ENCODE data around the gene PCDH19. TPM values are rescaled to one million over a fixed set of nuclear protein-coding genes. Genes with fewer than 3 reads are reported as not detected.
"Not testable (repeated sequence)": the region's sequence is repeated elsewhere in the genome, so short reads cannot be mapped to it uniquely, and the experiment has no call there.

Gene PCDH19, protein sequence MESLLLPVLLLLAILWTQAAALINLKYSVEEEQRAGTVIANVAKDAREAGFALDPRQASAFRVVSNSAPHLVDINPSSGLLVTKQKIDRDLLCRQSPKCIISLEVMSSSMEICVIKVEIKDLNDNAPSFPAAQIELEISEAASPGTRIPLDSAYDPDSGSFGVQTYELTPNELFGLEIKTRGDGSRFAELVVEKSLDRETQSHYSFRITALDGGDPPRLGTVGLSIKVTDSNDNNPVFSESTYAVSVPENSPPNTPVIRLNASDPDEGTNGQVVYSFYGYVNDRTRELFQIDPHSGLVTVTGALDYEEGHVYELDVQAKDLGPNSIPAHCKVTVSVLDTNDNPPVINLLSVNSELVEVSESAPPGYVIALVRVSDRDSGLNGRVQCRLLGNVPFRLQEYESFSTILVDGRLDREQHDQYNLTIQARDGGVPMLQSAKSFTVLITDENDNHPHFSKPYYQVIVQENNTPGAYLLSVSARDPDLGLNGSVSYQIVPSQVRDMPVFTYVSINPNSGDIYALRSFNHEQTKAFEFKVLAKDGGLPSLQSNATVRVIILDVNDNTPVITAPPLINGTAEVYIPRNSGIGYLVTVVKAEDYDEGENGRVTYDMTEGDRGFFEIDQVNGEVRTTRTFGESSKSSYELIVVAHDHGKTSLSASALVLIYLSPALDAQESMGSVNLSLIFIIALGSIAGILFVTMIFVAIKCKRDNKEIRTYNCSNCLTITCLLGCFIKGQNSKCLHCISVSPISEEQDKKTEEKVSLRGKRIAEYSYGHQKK (N-terminal part only)
- total RNA-seq = 1 to 10 TPM; 4.2 to 4.6 TPM
- polyA plus RNA-seq = under 1 TPM; 0.10 to 0.13 TPM
- long read RNA-seq, donor 1, full-length matches to known transcripts = 2 of 3 reads
- long read RNA-seq, donor 1, partial matches to known transcripts = 0 of 3 reads
- long read RNA-seq, donor 1, other reads (novel, unspliced or antisense) = 1 of 3 reads
- long read RNA-seq, donor 2, partial matches to known transcripts = 0 of 1 reads
- long read RNA-seq, donor 2, other reads (novel, unspliced or antisense) = 1 of 1 reads

GRCh38 chrX:100409610-100410590, at the start of gene PCDH19:
PCDH19 (minus strand) TSS chrX:100410273; CDS start chrX:100408597, 1,676 bp downstream.
- ATAC-seq (ENCODE audit: low FRiP score) (peak; percentile 71), DNase-seq (peak; percentile 60 to 82)
- intact Hi-C loops (cut with DNase I) = no loop called here
- Histone ChIP-seq H3K27ac (ENCODE audit: low read depth in 1 of 2, low read length in 2 of 2) (no peak within 1 kb of the TSS), H3K4me3 (ENCODE audit: low read length in 2 of 2) (peak within 1 kb of the TSS; percentile 0 to 41), H3K36me3 (ENCODE audit: control insufficient read depth in 1 of 2, insufficient read depth in 2 of 2, low read length in 1 of 2) (no peaks in the 10 kb centered on the region), H3K4me1 (ENCODE audit: control insufficient read depth in 1 of 2, insufficient read depth in 2 of 2, low read length in 2 of 2) (no peaks in the 10 kb centered on the region), H3K27me3 (ENCODE audit: control insufficient read depth in 1 of 2, insufficient read depth in 2 of 2, low read length in 1 of 2) (no peaks in the 10 kb centered on the region), H3K9me3 (ENCODE audit: control insufficient read depth, low read length) (no peaks in the 10 kb centered on the region)
- 1 to 28% methylated on average over 68 to 91 of the region's 91 CpGs for WGBS, 2 donors

GRCh38 chrX:100449696-100450608, 39.9 kb upstream of the PCDH19 start:
- Histone ChIP-seq H3K9me3 (ENCODE audit: control insufficient read depth, low read length) (no peaks in the 10 kb centered on the region), H3K27ac (ENCODE audit: low read depth in 1 of 2, low read length in 2 of 2) (no peak overlapping the region), H3K4me3 (ENCODE audit: low read length in 2 of 2) (no peak overlapping the region), H3K36me3 (ENCODE audit: control insufficient read depth in 1 of 2, insufficient read depth in 2 of 2, low read length in 1 of 2) (no peaks in the 10 kb centered on the region), H3K27me3 (ENCODE audit: control insufficient read depth in 1 of 2, insufficient read depth in 2 of 2, low read length in 1 of 2) (no peaks in the 10 kb centered on the region), H3K4me1 (ENCODE audit: control insufficient read depth in 1 of 2, insufficient read depth in 2 of 2, low read length in 2 of 2) (no peaks in the 10 kb centered on the region)
- WGBS, 2 donors = 70 to 71% methylated on average over 15 of the region's 15 CpGs
- DNase-seq = peak in 1 of 2 donors; percentile 48
- intact Hi-C loops (cut with DNase I) = no loop called here
- ATAC-seq (ENCODE audit: low FRiP score) = peak; percentile 62

DNA sequence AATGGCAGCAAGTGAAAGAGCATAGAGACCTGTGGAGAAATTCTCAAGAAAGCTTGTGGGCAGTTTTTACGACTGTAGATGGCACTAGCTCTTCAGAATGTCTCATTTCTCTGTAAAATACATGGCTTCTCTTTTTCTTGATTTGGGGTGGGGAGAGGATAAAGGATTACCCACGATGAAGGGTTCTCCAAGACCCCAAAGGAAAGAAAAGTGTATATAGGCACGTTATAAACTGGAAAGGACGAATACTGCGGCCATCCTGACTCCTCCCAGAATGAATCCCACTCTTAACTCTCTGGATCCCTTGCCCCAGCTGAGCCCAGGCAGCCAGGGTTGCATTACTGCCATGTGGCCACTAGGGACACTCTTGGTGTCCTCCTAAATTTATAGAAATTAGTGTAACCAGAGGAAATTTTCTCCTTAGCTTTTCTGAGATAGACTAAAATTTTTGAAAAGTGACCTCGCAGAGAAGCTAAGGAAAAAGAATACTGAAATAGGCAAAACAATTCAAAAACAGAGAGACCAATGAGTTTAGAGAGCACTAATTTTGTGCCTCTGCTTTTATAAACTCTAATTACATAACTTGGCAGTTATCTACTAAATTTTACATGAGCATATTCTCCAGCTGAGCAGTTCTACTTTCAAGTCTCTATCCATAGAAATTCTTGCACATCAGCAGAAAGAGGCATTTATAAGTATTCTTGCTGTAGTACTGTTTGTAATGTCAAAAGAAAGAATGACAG, 37.8 kb upstream of the PCDH19 start:
- WGBS, 2 donors = 0 to 5% methylated on average over 6 of the region's 6 CpGs
- intact Hi-C loops (cut with DNase I) = no loop called here
- Histone ChIP-seq H3K36me3 (ENCODE audit: control insufficient read depth in 1 of 2, insufficient read depth in 2 of 2, low read length in 1 of 2) (no peaks in the 10 kb centered on the region), H3K4me3 (ENCODE audit: low read length in 2 of 2) (no peak overlapping the region), H3K4me1 (ENCODE audit: control insufficient read depth in 1 of 2, insufficient read depth in 2 of 2, low read length in 2 of 2) (no peaks in the 10 kb centered on the region), H3K27ac (ENCODE audit: low read depth in 1 of 2, low read length in 2 of 2) (no peak overlapping the region), H3K27me3 (ENCODE audit: control insufficient read depth in 1 of 2, insufficient read depth in 2 of 2, low read length in 1 of 2) (no peaks in the 10 kb centered on the region), H3K9me3 (ENCODE audit: control insufficient read depth, low read length) (no peaks in the 10 kb centered on the region)
- DNase-seq (peak in 1 of 2 donors; percentile 52), ATAC-seq (ENCODE audit: low FRiP score) (peak; percentile 85)

GRCh38 chrX:100445593-100445992, 35.5 kb upstream of the PCDH19 start:
- Histone ChIP-seq H3K27me3 (ENCODE audit: control insufficient read depth in 1 of 2, insufficient read depth in 2 of 2, low read length in 1 of 2) (no peaks in the 10 kb centered on the region), H3K36me3 (ENCODE audit: control insufficient read depth in 1 of 2, insufficient read depth in 2 of 2, low read length in 1 of 2) (no peaks in the 10 kb centered on the region), H3K4me1 (ENCODE audit: control insufficient read depth in 1 of 2, insufficient read depth in 2 of 2, low read length in 2 of 2) (no peaks in the 10 kb centered on the region), H3K9me3 (ENCODE audit: control insufficient read depth, low read length) (no peaks in the 10 kb centered on the region), H3K27ac (ENCODE audit: low read depth in 1 of 2, low read length in 2 of 2) (no peak overlapping the region), H3K4me3 (ENCODE audit: low read length in 2 of 2) (no peak overlapping the region)
- no peak for ATAC-seq (ENCODE audit: low FRiP score)
- DNase-seq = no peak
- intact Hi-C loops (cut with DNase I) = no loop called here

- not testable (repeated sequence) for H3K27me3 ChIP-seq (ENCODE audit: control insufficient read depth in 1 of 2, insufficient read depth in 2 of 2, low read length in 1 of 2); H3K27ac ChIP-seq (ENCODE audit: low read depth in 1 of 2, low read length in 2 of 2)
Observed at GRCh38 chrX:100441321-100441720, 31.2 kb upstream of the PCDH19 start.

DNA sequence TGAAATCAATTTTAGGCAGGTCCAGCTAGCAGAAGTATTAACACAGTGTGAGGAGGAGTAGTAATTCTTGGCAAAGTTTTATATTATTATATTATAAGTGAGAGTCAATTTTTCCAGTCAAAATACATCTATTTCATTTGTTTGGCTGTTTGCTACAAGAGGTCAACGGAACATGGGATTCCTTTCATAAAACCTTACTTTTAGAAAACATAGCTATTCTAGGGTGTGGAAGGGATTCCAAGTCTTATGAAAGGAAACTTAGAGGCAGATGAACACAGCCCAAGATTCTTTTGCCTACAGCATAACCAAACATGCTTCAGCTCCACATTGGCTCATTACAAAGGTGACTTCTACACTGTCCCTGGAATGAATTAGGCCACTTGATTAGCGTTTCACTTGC, 29.9 kb upstream of the PCDH19 start:
- 55 to 66% methylated on average over 2 of the region's 2 CpGs for WGBS, 2 donors
- DNase-seq = no peak
- ATAC-seq (ENCODE audit: low FRiP score) = no peak

More at GRCh38 chrX:100441321-100441720, 31.2 kb upstream of the PCDH19 start:
- H3K9me3 ChIP-seq (ENCODE audit: control insufficient read depth, low read length); ATAC-seq (ENCODE audit: low FRiP score); H3K36me3 ChIP-seq (ENCODE audit: control insufficient read depth in 1 of 2, insufficient read depth in 2 of 2, low read length in 1 of 2); H3K4me1 ChIP-seq (ENCODE audit: control insufficient read depth in 1 of 2, insufficient read depth in 2 of 2, low read length in 2 of 2); intact Hi-C loops (cut with DNase I); H3K4me3 ChIP-seq (ENCODE audit: low read length in 2 of 2); DNase-seq: not testable (repeated sequence)
- whole genome bisulfite sequencing, 2 donors = 70 to 73% methylated on average over 7 of the region's 7 CpGs

GRCh38 chrX:100435726-100436125, 25.7 kb upstream of the PCDH19 start:
- H3K27ac ChIP-seq (ENCODE audit: low read depth in 1 of 2, low read length in 2 of 2) = no peak overlapping the region
- no peaks in the 10 kb centered on the region for H3K4me1 ChIP-seq (ENCODE audit: control insufficient read depth in 1 of 2, insufficient read depth in 2 of 2, low read length in 2 of 2)
- no peaks in the 10 kb centered on the region for H3K36me3 ChIP-seq (ENCODE audit: control insufficient read depth in 1 of 2, insufficient read depth in 2 of 2, low read length in 1 of 2)
- DNase-seq (no peak), ATAC-seq (ENCODE audit: low FRiP score) (no peak)
- intact Hi-C loops (cut with DNase I) = no loop called here
- H3K27me3 ChIP-seq (ENCODE audit: control insufficient read depth in 1 of 2, insufficient read depth in 2 of 2, low read length in 1 of 2) = no peaks in the 10 kb centered on the region
- no peak overlapping the region for H3K4me3 ChIP-seq (ENCODE audit: low read length in 2 of 2)
- H3K9me3 ChIP-seq (ENCODE audit: control insufficient read depth, low read length) = no peaks in the 10 kb centered on the region

More for the DNA sequence above, 29.9 kb upstream of the PCDH19 start:
- Histone ChIP-seq H3K4me1 (ENCODE audit: control insufficient read depth in 1 of 2, insufficient read depth in 2 of 2, low read length in 2 of 2) (no peaks in the 10 kb centered on the region), H3K27ac (ENCODE audit: low read depth in 1 of 2, low read length in 2 of 2) (no peak overlapping the region), H3K4me3 (ENCODE audit: low read length in 2 of 2) (no peak overlapping the region), H3K27me3 (ENCODE audit: control insufficient read depth in 1 of 2, insufficient read depth in 2 of 2, low read length in 1 of 2) (no peaks in the 10 kb centered on the region), H3K36me3 (ENCODE audit: control insufficient read depth in 1 of 2, insufficient read depth in 2 of 2, low read length in 1 of 2) (no peaks in the 10 kb centered on the region), H3K9me3 (ENCODE audit: control insufficient read depth, low read length) (no peaks in the 10 kb centered on the region)
- intact Hi-C loops (cut with DNase I) = no loop called here

All from aorta (tissue), 5 donors.